PC-3 (cell line): ENCODE results near the gene RNH1. TPM values are rescaled to one million over a fixed set of nuclear protein-coding genes. Genes with fewer than 3 reads are reported as not detected.
A peak's percentile ranks its signal among the peaks of the same experiment; 100 is the strongest.
"Not testable (repeated sequence)": the region's sequence is repeated elsewhere in the genome, so short reads cannot be mapped to it uniquely, and the experiment has no call there.

Experiments
- ATAC-seq: fragments of 200-7000 bp; cut with Tn5 transposase; 2 replicates; pipeline ENCODE4 v1.9.1; 2020; ENCODE audit warnings: mild to moderate bottlenecking, moderate library complexity
- BruUV-seq: library from RNA; stranded (reverse); fragments of 400-500 nt; replicated peaks from 2 replicates; lab custom pipeline; 2021; lab: Mats Ljungman, UMichigan
- CTCF ChIA-PET: fragments of 300-600 bp; sonication (Branson Sonifier 250); formaldehyde crosslinking; loops from one replicate; lab custom pipeline; 2022; ENCODE audit warnings: antibody characterized with exemption; lab: Charles Lee
- POLR2A ChIA-PET: fragments of 300-600 bp; sonication (Branson Sonifier 250); formaldehyde crosslinking; loops from one replicate; lab custom pipeline; 2022; ENCODE audit warnings: antibody characterized with exemption; ENCODE audit not compliant: unreplicated experiment; lab: Charles Lee
- DNase-seq: peaks from one replicate; pipeline ENCODE4 v3.0.0-alpha.2; 2015
- H2AFZ ChIP-seq: fragments of 300-600 bp; sonication (generic); 2 replicates; pipeline ENCODE4 v1.6.0; 2016; ENCODE audit warnings: antibody characterized with exemption, low read length
- H3F3A ChIP-seq: fragments of 300-600 bp; sonication (generic); one replicate; pipeline ENCODE4 v1.6.0; 2017; ENCODE audit warnings: antibody characterized with exemption, low read length, control low read depth, mild to moderate bottlenecking; ENCODE audit not compliant: unreplicated experiment
- H3K27ac ChIP-seq: fragments of 300-600 bp; sonication (generic); 2 replicates; pipeline ENCODE4 v1.5.1; 2016; ENCODE audit warnings: mild to moderate bottlenecking, low read length
- H3K27me3 ChIP-seq: fragments of 300-600 bp; sonication (generic); 2 replicates; pipeline ENCODE4 v1.6.1; 2016; ENCODE audit warnings: low read length, mixed read lengths
- H3K36me3 ChIP-seq: fragments of 300-600 bp; sonication (generic); 2 replicates; pipeline ENCODE4 v1.6.1; 2016; ENCODE audit warnings: low read depth, mixed run types, low read length, mixed read lengths
- H3K4me1 ChIP-seq: fragments of 300-600 bp; sonication (generic); 2 replicates; pipeline ENCODE4 v1.5.1; 2016; ENCODE audit warnings: low read length; ENCODE audit not compliant: insufficient read depth
- H3K4me2 ChIP-seq: fragments of 300-600 bp; sonication (generic); 2 replicates; pipeline ENCODE4 v1.6.0; 2016; ENCODE audit warnings: low read length
- H3K4me3 ChIP-seq: fragments of 300-600 bp; sonication (generic); 2 replicates; pipeline ENCODE4 v1.5.1; 2016; ENCODE audit warnings: mild to moderate bottlenecking, low read length, mixed read lengths
- H3K79me2 ChIP-seq: fragments of 300-600 bp; sonication (generic); 2 replicates; pipeline ENCODE4 v1.6.1; 2017; ENCODE audit warnings: low read length, mixed read lengths
- H3K9ac ChIP-seq: fragments of 300-600 bp; sonication (generic); 2 replicates; pipeline ENCODE4 v1.6.0; 2016; ENCODE audit warnings: mild to moderate bottlenecking, low read length
- H3K9me2 ChIP-seq: fragments of 300-600 bp; sonication (generic); replicated peaks from 2 replicates; pipeline ENCODE4 v1.6.1; 2016; ENCODE audit warnings: mixed run types, low read length, mixed read lengths
- H3K9me3 ChIP-seq: fragments of 300-600 bp; sonication (generic); 2 replicates; pipeline ENCODE4 v1.6.1; 2016; ENCODE audit warnings: low read length, mixed read lengths
- H4K20me1 ChIP-seq: fragments of 300-600 bp; sonication (generic); 2 replicates; pipeline ENCODE4 v1.6.1; 2016; ENCODE audit warnings: low read length, mixed read lengths
- CTCF ChIP-seq: fragments of 300-600 bp; sonication (generic); conservative IDR thresholded peaks from 2 replicates; pipeline ENCODE4 v1.5.1; 2017; ENCODE audit warnings: antibody characterized with exemption, low read depth, mild to moderate bottlenecking, low read length
- EZH2 ChIP-seq: fragments of 300-600 bp; sonication (generic); IDR thresholded peaks from one replicate; pipeline ENCODE4 v1.6.1; 2017; ENCODE audit warnings: antibody characterized with exemption, mild to moderate bottlenecking, low read length; ENCODE audit not compliant: unreplicated experiment
- EZH2phosphoT487 ChIP-seq: fragments of 300-600 bp; sonication (generic); IDR thresholded peaks from 2 replicates; pipeline ENCODE4 v1.6.1; 2018; ENCODE audit warnings: mild to moderate bottlenecking, antibody characterized with exemption, low read length, borderline replicate concordance
- intact Hi-C: fragments of 100-400 bp; cut with micrococcal nuclease; formaldehyde crosslinking; loops from 2 replicates; pipeline ENCODE4 v1.9.0; 2023
- total RNA-seq: library from RNA; depleted of rRNA; stranded (reverse); fragments of >200 nt; gene quantifications from 2 replicates; pipeline ENCODE4 v1.2.3, GENCODE V29; 2014

The RNH1 gene
- total RNA-seq, 1 experiment from 2014 or later, result 258 TPM

GRCh38 chr11:469684-470560 is 37.1 kb downstream of the RNH1 start:
- TF ChIP-seq CTCF (0 out of 2 replicates have a peak, but pooled peaks have one; percentile 20), EZH2phosphoT487 (no peak)
- BruUV-seq, result no TSS peak
- Histone ChIP-seq H3K9ac (no peak overlapping the region), H3K27me3 (no peaks in the 10 kb centered on the region), H3F3A (no peaks in the 10 kb centered on the region), H2AFZ (peak overlapping the region; percentile 70), H4K20me1 (no peaks in the 10 kb centered on the region), H3K4me2 (peak overlapping the region; percentile 61), H3K4me1 (peaks cover 7% of the 10 kb centered on the region; the same call in 1 of the 2 replicates), H3K27ac (no peak overlapping the region), H3K9me2 (no peaks in the 10 kb centered on the region), H3K4me3 (0 out of 2 replicates have a peak overlapping the region, but pooled peaks have one; percentile 31), H3K79me2 (0 out of 2 replicates have a peak, but pooled peaks cover 4% of the 10 kb centered on the region), H3K9me3 (no peaks in the 10 kb centered on the region), H3K36me3 (no peaks in the 10 kb centered on the region; the same call in 1 of the 2 replicates)
- DNase-seq, result peak; percentile 34
- POLR2A ChIA-PET, result interaction anchor here (0.5 to 0.6 kb wide), 3 partner anchors 11 to 63 kb away, joined by 3 to 13 read pairs (median 5); no protein-coding TSS in a partner anchor
- intact Hi-C loops, result loop anchor here (5.0 kb wide), 1 partner anchor 37 kb away; the partner anchor contains the start of gene RNH1
- ATAC-seq, result peak; percentile 97
- CTCF ChIA-PET, result interaction anchor here (1.0 kb wide), 1 partner anchor 21 kb away, joined by 4 read pairs; no protein-coding TSS in a partner anchor

- not testable (repeated sequence) for DNase-seq, BruUV-seq, H3K4me1 ChIP-seq, ATAC-seq, H3K27me3 ChIP-seq, H3K36me3 ChIP-seq, H3K9ac ChIP-seq, H3K9me3 ChIP-seq, H3K9me2 ChIP-seq, H3F3A ChIP-seq, H3K79me2 ChIP-seq, H3K27ac ChIP-seq, H4K20me1 ChIP-seq
- POLR2A ChIA-PET, result interaction anchor here (0.5 kb wide), 1 partner anchor 11 kb away, joined by 13 read pairs; no protein-coding TSS in a partner anchor
- Histone ChIP-seq H3K4me3 (0 out of 2 replicates have a peak overlapping the region, but pooled peaks have one; percentile 31), H2AFZ (peak overlapping the region; percentile 70), H3K4me2 (peak overlapping the region; percentile 61)
- CTCF ChIA-PET, result interaction anchor here (1.0 kb wide), 1 partner anchor 20 kb away, joined by 4 read pairs; no protein-coding TSS in a partner anchor
- intact Hi-C loops, result loop anchor here (5.0 kb wide), 1 partner anchor 38 kb away; the partner anchor contains the start of gene RNH1
Observed at GRCh38 chr11:469026-469683, 37.9 kb downstream of the RNH1 start.

- TF ChIP-seq CTCF, result no peak
- TF ChIP-seq EZH2phosphoT487, result no peak
- TF ChIP-seq EZH2, result no peak
- BruUV-seq, result no TSS peak
- intact Hi-C loops, result loop anchor here (5.0 kb wide), 1 partner anchor 39 kb away; the partner anchor contains the start of gene RNH1
- DNase-seq, result no peak
- Histone ChIP-seq H3K27me3 (no peaks in the 10 kb centered on the region), H3F3A (no peaks in the 10 kb centered on the region), H3K4me2 (no peak overlapping the region), H3K79me2 (0 out of 2 replicates have a peak, but pooled peaks cover 4% of the 10 kb centered on the region), H3K36me3 (no peaks in the 10 kb centered on the region; the same call in 1 of the 2 replicates), H3K9me3 (no peaks in the 10 kb centered on the region), H3K27ac (no peak overlapping the region), H3K9me2 (no peaks in the 10 kb centered on the region), H2AFZ (no peak overlapping the region), H3K4me1 (peaks cover 7% of the 10 kb centered on the region; the same call in 1 of the 2 replicates), H3K9ac (no peak overlapping the region), H3K4me3 (no peak overlapping the region), H4K20me1 (no peaks in the 10 kb centered on the region)
- POLR2A ChIA-PET, result interaction anchor here (0.6 kb wide), 1 partner anchor 62 kb away, joined by 3 read pairs; no protein-coding TSS in a partner anchor
- no peak for ATAC-seq
- CTCF ChIA-PET, result no interaction called here
Observed at GRCh38 chr11:468493-468892, 38.5 kb downstream of the RNH1 start.
